Gastroesophageal sphincter (tissue), 3 donors: ENCODE results near the gene PRKAR2A.

Source experiments
- CTCF ChIP-seq, 4 experiments: fragments of 200-600 bp in 2 of 4; fragments of 450-650 bp in 2 of 4; sonication (generic) in 1 of 4; IDR thresholded peaks; one replicate each; pipeline ENCODE4 v1.5.1; 2017 to 2019; ENCODE audit warnings: antibody characterized with exemption in 4 of 4, mild to moderate bottlenecking in 2 of 4, moderate library complexity in 2 of 4
- POLR2A ChIP-seq, 2 donors: fragments of 450-650 bp; IDR thresholded peaks; one replicate each; pipeline ENCODE4 v1.6.1; 2017; ENCODE audit warnings: antibody characterized with exemption in 2 of 2, mild to moderate bottlenecking in 2 of 2, moderate library complexity in 1 of 2
- POLR2AphosphoS5 ChIP-seq: sonication (generic); formaldehyde crosslinking; IDR thresholded peaks from one replicate; pipeline ENCODE4 v1.6.1; 2017; ENCODE audit warnings: antibody characterized with exemption

GRCh38 chr3:48804930-48805329 is 42.7 kb downstream of the PRKAR2A start:
- no peak for TF ChIP-seq POLR2AphosphoS5
- no peak for TF ChIP-seq POLR2A (IDR thresholded peaks at IDR 0.05)
- TF ChIP-seq CTCF (IDR thresholded peaks at IDR 0.05): no peak
